Activated T-helper 17 cell treated with anti-CD3 and anti-CD28 coated beads, Interleukin-2, amount 50 U/mL, for 72 hours (primary cell): Measurements from ENCODE around the gene MOV10L1. TPM values are rescaled to one million over a fixed set of nuclear protein-coding genes. Genes with fewer than 3 reads are reported as not detected.

ENCODE experiments used
- ATAC-seq: fragments of 150-1000 bp; cut with Tn5 transposase; replicated peaks from 2 replicates; pipeline ENCODE4 v1.10.0; 2021; ENCODE audit warnings: mild to moderate bottlenecking, moderate library complexity
- H3K27ac Mint-ChIP-seq: one replicate; pipeline ENCODE4 v1.8.0; 2022; ENCODE audit warnings: mixed read lengths
- H3K27me3 Mint-ChIP-seq: one replicate; pipeline ENCODE4 v1.8.0; 2022; ENCODE audit warnings: mixed read lengths
- H3K36me3 Mint-ChIP-seq: one replicate; pipeline ENCODE4 v1.8.0; 2022; ENCODE audit warnings: low read depth, mild to moderate bottlenecking, mixed read lengths
- H3K4me1 Mint-ChIP-seq: one replicate; pipeline ENCODE4 v1.8.0; 2022; ENCODE audit warnings: mixed read lengths
- H3K4me3 Mint-ChIP-seq: one replicate; pipeline ENCODE4 v1.8.0; 2022; ENCODE audit warnings: mild to moderate bottlenecking, mixed read lengths
- H3K9me3 Mint-ChIP-seq: one replicate; pipeline ENCODE4 v1.8.0; 2022; ENCODE audit warnings: mixed read lengths
- total RNA-seq, 2 donors: library from RNA; stranded (reverse); gene quantifications; one replicate each; pipeline ENCODE4 v1.2.3, GENCODE V29; 2022

The MOV10L1 gene
- total RNA-seq, 2 donors from 2014 or later: not detected

GRCh38 chr22:50053861-50054260 is 35.9 kb upstream of the MOV10L1 start:
- Mint-ChIP-seq H3K4me1 (no peaks in the 10 kb centered on the region), H3K27me3 (peaks cover 12% of the 10 kb centered on the region), H3K36me3 (no peaks in the 10 kb centered on the region), H3K9me3 (no peaks in the 10 kb centered on the region), H3K4me3 (no peak overlapping the region), H3K27ac (no peak overlapping the region)
- ATAC-seq: no peak

- H3K27me3 Mint-ChIP-seq: peaks cover 20% of the 10 kb centered on the region
- no peaks in the 10 kb centered on the region for H3K4me1 Mint-ChIP-seq
- no peak overlapping the region for H3K27ac Mint-ChIP-seq
- H3K4me3 Mint-ChIP-seq: no peak overlapping the region
- ATAC-seq: no peak
- H3K9me3 Mint-ChIP-seq: no peaks in the 10 kb centered on the region
- H3K36me3 Mint-ChIP-seq: no peaks in the 10 kb centered on the region
Observed at GRCh38 chr22:50056214-50056972, 33.4 kb upstream of the MOV10L1 start.

GRCh38 chr22:50057278-50058060 is 32.3 kb upstream of the MOV10L1 start:
- Mint-ChIP-seq H3K4me3 (no peak overlapping the region), H3K27me3 (peaks cover 20% of the 10 kb centered on the region), H3K27ac (no peak overlapping the region), H3K36me3 (no peaks in the 10 kb centered on the region), H3K9me3 (no peaks in the 10 kb centered on the region), H3K4me1 (no peaks in the 10 kb centered on the region)
- no peak for ATAC-seq

GRCh38 chr22:50058061-50058905 is 31.5 kb upstream of the MOV10L1 start, which contains the start of gene TTLL8:
TTLL8 (minus strand) TSS chr22:50058298.
- no peak within 1 kb of the TSS for H3K4me3 Mint-ChIP-seq
- H3K9me3 Mint-ChIP-seq: no peaks in the 10 kb centered on the region
- no peak for ATAC-seq
- no peaks in the 10 kb centered on the region for H3K36me3 Mint-ChIP-seq
- no peak within 1 kb of the TSS for H3K27ac Mint-ChIP-seq
- H3K4me1 Mint-ChIP-seq: no peaks in the 10 kb centered on the region
- H3K27me3 Mint-ChIP-seq: peaks cover 20% of the 10 kb centered on the region

GRCh38 chr22:50058906-50059880 is 30.6 kb upstream of the MOV10L1 start:
- Mint-ChIP-seq H3K9me3 (no peaks in the 10 kb centered on the region), H3K27ac (no peak overlapping the region), H3K36me3 (no peaks in the 10 kb centered on the region), H3K4me3 (no peak overlapping the region), H3K27me3 (peaks cover 16% of the 10 kb centered on the region), H3K4me1 (no peaks in the 10 kb centered on the region)
- ATAC-seq: no peak

GRCh38 chr22:50059881-50060262 is 29.9 kb upstream of the MOV10L1 start:
- peaks cover 14% of the 10 kb centered on the region for H3K27me3 Mint-ChIP-seq
- no peak for ATAC-seq
- no peaks in the 10 kb centered on the region for H3K36me3 Mint-ChIP-seq
- no peaks in the 10 kb centered on the region for H3K9me3 Mint-ChIP-seq
- no peak overlapping the region for H3K27ac Mint-ChIP-seq
- no peaks in the 10 kb centered on the region for H3K4me1 Mint-ChIP-seq
- no peak overlapping the region for H3K4me3 Mint-ChIP-seq

GRCh38 chr22:50060441-50061140 is 29.2 kb upstream of the MOV10L1 start:
- no peak overlapping the region for H3K27ac Mint-ChIP-seq
- H3K9me3 Mint-ChIP-seq: no peaks in the 10 kb centered on the region
- no peak overlapping the region for H3K4me3 Mint-ChIP-seq
- no peak for ATAC-seq
- H3K36me3 Mint-ChIP-seq: no peaks in the 10 kb centered on the region
- H3K4me1 Mint-ChIP-seq: no peaks in the 10 kb centered on the region
- peaks cover 12% of the 10 kb centered on the region for H3K27me3 Mint-ChIP-seq

- Mint-ChIP-seq H3K27me3 (peaks cover 12% of the 10 kb centered on the region), H3K36me3 (no peaks in the 10 kb centered on the region), H3K27ac (no peak overlapping the region), H3K9me3 (no peaks in the 10 kb centered on the region), H3K4me1 (no peaks in the 10 kb centered on the region), H3K4me3 (no peak overlapping the region)
- ATAC-seq: no peak
Observed at GRCh38 chr22:50061141-50061823, 28.5 kb upstream of the MOV10L1 start.

- H3K4me1 Mint-ChIP-seq: no peaks in the 10 kb centered on the region
- no peak overlapping the region for H3K4me3 Mint-ChIP-seq
- H3K27me3 Mint-ChIP-seq: peaks cover 12% of the 10 kb centered on the region
- no peak overlapping the region for H3K27ac Mint-ChIP-seq
- no peak for ATAC-seq
- no peaks in the 10 kb centered on the region for H3K9me3 Mint-ChIP-seq
- no peaks in the 10 kb centered on the region for H3K36me3 Mint-ChIP-seq
Observed at GRCh38 chr22:50061824-50062355, 27.9 kb upstream of the MOV10L1 start.

- Mint-ChIP-seq H3K36me3 (no peaks in the 10 kb centered on the region), H3K27ac (no peak overlapping the region), H3K4me1 (no peaks in the 10 kb centered on the region), H3K27me3 (peaks cover 10% of the 10 kb centered on the region), H3K9me3 (no peaks in the 10 kb centered on the region), H3K4me3 (no peak overlapping the region)
- no peak for ATAC-seq
Observed at GRCh38 chr22:50062509-50063135, 27.2 kb upstream of the MOV10L1 start.

- no peak overlapping the region for H3K27ac Mint-ChIP-seq
- H3K4me1 Mint-ChIP-seq: no peaks in the 10 kb centered on the region
- H3K27me3 Mint-ChIP-seq: peaks cover 11% of the 10 kb centered on the region
- H3K9me3 Mint-ChIP-seq: no peaks in the 10 kb centered on the region
- H3K4me3 Mint-ChIP-seq: no peak overlapping the region
- ATAC-seq: no peak
- H3K36me3 Mint-ChIP-seq: no peaks in the 10 kb centered on the region
Observed at GRCh38 chr22:50063589-50064393, 26.0 kb upstream of the MOV10L1 start.

GRCh38 chr22:50064453-50064852 is 25.4 kb upstream of the MOV10L1 start:
- Mint-ChIP-seq H3K4me1 (no peaks in the 10 kb centered on the region), H3K9me3 (no peaks in the 10 kb centered on the region), H3K27ac (no peak overlapping the region), H3K36me3 (no peaks in the 10 kb centered on the region), H3K27me3 (peaks cover 7% of the 10 kb centered on the region), H3K4me3 (no peak overlapping the region)
- no peak for ATAC-seq
